Upper lobe of left lung (tissue), 4 donors: ENCODE measurements around the gene TBC1D5.

Source experiments
- CTCF ChIP-seq, 6 experiments: fragments of 450-650 bp in 4 of 6; fragments of 200-600 bp in 2 of 6; sonication (generic) in 2 of 6; IDR thresholded peaks; one replicate each; pipeline ENCODE4 v1.5.1; 2016 to 2019; ENCODE audit warnings: antibody characterized with exemption in 6 of 6
- EP300 ChIP-seq, 4 donors: sonication (generic); formaldehyde crosslinking; IDR thresholded peaks; one replicate each; pipeline ENCODE4 v1.5.1; 2017; ENCODE audit warnings: antibody characterized with exemption in 4 of 4, control low read depth in 2 of 4
- POLR2A ChIP-seq, 4 donors: fragments of 450-650 bp; IDR thresholded peaks; one replicate each; pipeline ENCODE4 v1.5.1; 2016 to 2017; ENCODE audit warnings: antibody characterized with exemption in 4 of 4, mild to moderate bottlenecking in 2 of 4
- POLR2AphosphoS5 ChIP-seq, 2 donors: sonication (generic); formaldehyde crosslinking; IDR thresholded peaks; one replicate each; pipeline ENCODE4 v1.5.1; 2017; ENCODE audit warnings: antibody characterized with exemption in 2 of 2

- TF ChIP-seq EP300 (IDR thresholded peaks at IDR 0.05) (no peak), CTCF (IDR thresholded peaks at IDR 0.05) (no peak), POLR2A (IDR thresholded peaks at IDR 0.05) (no peak), POLR2AphosphoS5 (IDR thresholded peaks at IDR 0.05) (no peak)
Measured at GRCh38 chr3:17683542-17684207, 58.8 kb downstream of the TBC1D5 start.
